Ishikawa (cell line): ENCODE data around the gene SIPA1.

ENCODE experiments used
- EP300 ChIP-seq: IDR thresholded peaks from 2 replicates; pipeline ENCODE4 v1.6.1; 2012; ENCODE audit warnings: borderline replicate concordance
- FOXM1 ChIP-seq: IDR thresholded peaks from 2 replicates; pipeline ENCODE4 v1.6.1; 2012; ENCODE audit warnings: low read depth, borderline replicate concordance
- RAD21 ChIP-seq: IDR thresholded peaks from 2 replicates; pipeline ENCODE4 v1.6.1; 2012; ENCODE audit warnings: low read depth
- TCF12 ChIP-seq: IDR thresholded peaks from 2 replicates; pipeline ENCODE4 v1.6.1; 2012; ENCODE audit warnings: low read depth
- TF ChIP-seq, protein P1 (sequence below): IDR thresholded peaks from 2 replicates; pipeline ENCODE4 v1.6.1; 2012; ENCODE audit warnings: low read depth, mild to moderate bottlenecking

DNA sequence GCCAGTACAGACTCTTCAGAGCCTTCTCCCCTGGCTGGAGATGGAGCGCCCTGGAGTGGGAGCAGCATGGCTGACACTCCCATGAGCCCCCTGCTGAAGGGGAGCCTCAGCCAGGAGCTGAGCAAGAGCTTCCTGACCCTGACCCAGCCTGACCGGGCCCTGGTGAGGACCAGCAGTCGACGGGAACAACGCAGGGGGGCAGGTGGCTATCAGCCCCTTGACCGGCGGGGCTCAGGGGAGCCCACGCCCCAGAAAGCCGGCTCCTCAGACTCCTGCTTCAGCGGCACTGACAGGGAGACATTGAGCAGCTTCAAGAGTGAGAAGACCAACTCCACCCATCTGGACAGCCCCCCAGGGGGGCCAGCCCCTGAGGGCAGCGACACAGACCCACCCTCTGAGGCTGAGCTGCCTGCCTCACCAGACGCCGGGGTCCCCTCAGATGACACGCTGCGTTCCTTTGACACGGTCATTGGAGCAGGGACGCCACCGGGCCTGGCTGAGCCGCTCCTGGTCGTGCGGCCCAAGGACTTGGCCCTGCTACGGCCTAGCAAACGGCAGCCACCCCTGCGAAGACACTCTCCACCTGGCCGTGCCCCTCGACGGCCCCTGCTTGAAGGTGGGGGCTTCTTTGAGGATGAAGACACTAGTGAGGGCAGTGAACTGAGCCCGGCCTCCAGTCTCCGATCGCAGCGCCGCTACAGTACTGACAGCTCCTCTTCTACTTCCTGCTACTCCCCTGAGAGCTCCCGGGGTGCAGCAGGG lies 19.7 kb upstream of the SIPA1 start:
- no peak for TF ChIP-seq EP300
- no peak for TF ChIP-seq TCF12
- TF ChIP-seq FOXM1: no peak
- TF ChIP-seq, protein P1, sequence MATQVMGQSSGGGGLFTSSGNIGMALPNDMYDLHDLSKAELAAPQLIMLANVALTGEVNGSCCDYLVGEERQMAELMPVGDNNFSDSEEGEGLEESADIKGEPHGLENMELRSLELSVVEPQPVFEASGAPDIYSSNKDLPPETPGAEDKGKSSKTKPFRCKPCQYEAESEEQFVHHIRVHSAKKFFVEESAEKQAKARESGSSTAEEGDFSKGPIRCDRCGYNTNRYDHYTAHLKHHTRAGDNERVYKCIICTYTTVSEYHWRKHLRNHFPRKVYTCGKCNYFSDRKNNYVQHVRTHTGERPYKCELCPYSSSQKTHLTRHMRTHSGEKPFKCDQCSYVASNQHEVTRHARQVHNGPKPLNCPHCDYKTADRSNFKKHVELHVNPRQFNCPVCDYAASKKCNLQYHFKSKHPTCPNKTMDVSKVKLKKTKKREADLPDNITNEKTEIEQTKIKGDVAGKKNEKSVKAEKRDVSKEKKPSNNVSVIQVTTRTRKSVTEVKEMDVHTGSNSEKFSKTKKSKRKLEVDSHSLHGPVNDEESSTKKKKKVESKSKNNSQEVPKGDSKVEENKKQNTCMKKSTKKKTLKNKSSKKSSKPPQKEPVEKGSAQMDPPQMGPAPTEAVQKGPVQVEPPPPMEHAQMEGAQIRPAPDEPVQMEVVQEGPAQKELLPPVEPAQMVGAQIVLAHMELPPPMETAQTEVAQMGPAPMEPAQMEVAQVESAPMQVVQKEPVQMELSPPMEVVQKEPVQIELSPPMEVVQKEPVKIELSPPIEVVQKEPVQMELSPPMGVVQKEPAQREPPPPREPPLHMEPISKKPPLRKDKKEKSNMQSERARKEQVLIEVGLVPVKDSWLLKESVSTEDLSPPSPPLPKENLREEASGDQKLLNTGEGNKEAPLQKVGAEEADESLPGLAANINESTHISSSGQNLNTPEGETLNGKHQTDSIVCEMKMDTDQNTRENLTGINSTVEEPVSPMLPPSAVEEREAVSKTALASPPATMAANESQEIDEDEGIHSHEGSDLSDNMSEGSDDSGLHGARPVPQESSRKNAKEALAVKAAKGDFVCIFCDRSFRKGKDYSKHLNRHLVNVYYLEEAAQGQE: no peak
- TF ChIP-seq RAD21: no peak
